NB4 (cell line): ENCODE data around the gene NRXN3.

Source experiments
- DNase-seq: peaks from one replicate; pipeline ENCODE4 v3.0.0; 2010; ENCODE audit warnings: low read depth
- H3K4me3 ChIP-seq: one replicate; pipeline ENCODE4 v1.5.1; 2011; ENCODE audit warnings: mild to moderate bottlenecking, low read depth, low read length, moderate library complexity
- MYC ChIP-seq: IDR thresholded peaks from 2 replicates; pipeline ENCODE4 v1.6.1; 2011; ENCODE audit warnings: low read depth, low read length
- POLR2A ChIP-seq: IDR thresholded peaks from 2 replicates; pipeline ENCODE4 v1.6.1; 2011; ENCODE audit warnings: mild to moderate bottlenecking; ENCODE audit not compliant: insufficient read length; ENCODE audit errors: extremely low read depth
- TF ChIP-seq, protein P1 (sequence below): IDR thresholded peaks from 2 replicates; pipeline ENCODE4 v1.6.1; 2011; ENCODE audit warnings: low read depth, low read length
- TF ChIP-seq, protein P2 (sequence below): IDR thresholded peaks from one replicate; pipeline ENCODE4 v1.5.1; 2012; ENCODE audit warnings: low read depth, low read length

The NRXN3 gene

DNA sequence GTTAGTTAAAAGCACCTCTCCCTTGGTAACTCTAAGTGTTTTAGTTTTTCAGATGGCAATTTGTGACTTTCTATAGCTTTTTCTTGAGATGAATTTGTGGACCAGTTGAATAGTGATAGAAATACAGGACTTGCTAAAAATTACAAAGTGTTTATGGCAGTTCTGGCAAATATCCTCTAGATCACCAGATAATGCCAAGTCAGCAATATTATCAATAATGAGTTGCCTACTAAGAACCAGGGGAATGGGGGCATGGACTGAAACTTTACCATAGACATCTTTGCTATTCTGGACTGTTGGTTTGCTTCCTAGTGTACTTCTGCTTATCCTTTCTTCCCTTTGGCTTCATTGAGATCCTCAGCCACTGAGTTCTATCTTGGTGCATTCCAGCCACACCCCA lies 1456.9 kb downstream of the NRXN3 start:
- H3K4me3 ChIP-seq: no peak overlapping the region
- TF ChIP-seq POLR2A (no peak), MYC (no peak)
- TF ChIP-seq, protein P1, sequence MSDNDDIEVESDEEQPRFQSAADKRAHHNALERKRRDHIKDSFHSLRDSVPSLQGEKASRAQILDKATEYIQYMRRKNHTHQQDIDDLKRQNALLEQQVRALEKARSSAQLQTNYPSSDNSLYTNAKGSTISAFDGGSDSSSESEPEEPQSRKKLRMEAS: no peak
- TF ChIP-seq, protein P2, sequence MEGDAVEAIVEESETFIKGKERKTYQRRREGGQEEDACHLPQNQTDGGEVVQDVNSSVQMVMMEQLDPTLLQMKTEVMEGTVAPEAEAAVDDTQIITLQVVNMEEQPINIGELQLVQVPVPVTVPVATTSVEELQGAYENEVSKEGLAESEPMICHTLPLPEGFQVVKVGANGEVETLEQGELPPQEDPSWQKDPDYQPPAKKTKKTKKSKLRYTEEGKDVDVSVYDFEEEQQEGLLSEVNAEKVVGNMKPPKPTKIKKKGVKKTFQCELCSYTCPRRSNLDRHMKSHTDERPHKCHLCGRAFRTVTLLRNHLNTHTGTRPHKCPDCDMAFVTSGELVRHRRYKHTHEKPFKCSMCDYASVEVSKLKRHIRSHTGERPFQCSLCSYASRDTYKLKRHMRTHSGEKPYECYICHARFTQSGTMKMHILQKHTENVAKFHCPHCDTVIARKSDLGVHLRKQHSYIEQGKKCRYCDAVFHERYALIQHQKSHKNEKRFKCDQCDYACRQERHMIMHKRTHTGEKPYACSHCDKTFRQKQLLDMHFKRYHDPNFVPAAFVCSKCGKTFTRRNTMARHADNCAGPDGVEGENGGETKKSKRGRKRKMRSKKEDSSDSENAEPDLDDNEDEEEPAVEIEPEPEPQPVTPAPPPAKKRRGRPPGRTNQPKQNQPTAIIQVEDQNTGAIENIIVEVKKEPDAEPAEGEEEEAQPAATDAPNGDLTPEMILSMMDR: no peak
- DNase-seq: no peak

DNA sequence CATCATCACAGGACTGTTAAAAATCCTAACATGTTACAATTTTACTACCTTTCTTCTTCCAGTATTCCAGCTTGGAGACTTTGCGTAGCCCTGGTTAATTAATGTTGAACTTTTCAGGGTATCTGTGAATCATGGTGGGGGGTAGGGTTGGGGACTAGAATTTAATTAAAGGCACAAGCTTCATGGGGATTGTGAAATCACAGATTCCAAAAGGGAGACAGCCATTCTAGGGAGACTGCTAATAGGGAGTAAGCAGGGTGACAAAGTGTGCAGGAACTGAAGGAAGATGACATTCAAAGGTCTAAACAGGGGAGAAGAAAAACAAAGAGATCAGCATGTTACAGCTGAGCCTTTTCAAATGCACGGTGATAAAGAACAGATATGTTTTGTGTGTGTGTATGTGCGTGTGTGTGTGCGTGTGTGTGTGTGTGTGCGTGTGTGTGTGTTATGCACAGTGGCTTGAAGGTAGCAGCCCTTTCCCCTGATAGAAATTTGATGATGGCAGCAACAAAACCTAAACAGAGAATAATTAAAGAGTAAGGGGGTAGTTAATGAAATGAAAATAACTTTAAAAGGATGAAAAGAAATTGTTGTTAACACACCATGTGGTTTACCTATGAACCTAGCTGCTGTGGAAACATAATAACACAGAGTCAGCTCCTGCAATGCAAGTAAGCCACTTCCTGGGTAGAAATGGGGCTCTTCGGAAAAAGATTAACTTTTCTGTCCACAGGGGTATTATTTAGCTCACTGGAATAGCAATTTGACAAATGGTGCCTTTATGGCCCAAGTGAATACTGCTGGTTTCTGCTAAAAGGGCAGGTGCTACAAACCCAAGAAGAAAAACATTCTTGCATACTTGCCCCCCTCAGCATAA lies 1459.5 kb downstream of the NRXN3 start:
- no peak overlapping the region for H3K4me3 ChIP-seq
- DNase-seq: no peak
- TF ChIP-seq, protein P1: no peak
- TF ChIP-seq, protein P2: no peak
- TF ChIP-seq MYC: no peak
- no peak for TF ChIP-seq POLR2A

DNA sequence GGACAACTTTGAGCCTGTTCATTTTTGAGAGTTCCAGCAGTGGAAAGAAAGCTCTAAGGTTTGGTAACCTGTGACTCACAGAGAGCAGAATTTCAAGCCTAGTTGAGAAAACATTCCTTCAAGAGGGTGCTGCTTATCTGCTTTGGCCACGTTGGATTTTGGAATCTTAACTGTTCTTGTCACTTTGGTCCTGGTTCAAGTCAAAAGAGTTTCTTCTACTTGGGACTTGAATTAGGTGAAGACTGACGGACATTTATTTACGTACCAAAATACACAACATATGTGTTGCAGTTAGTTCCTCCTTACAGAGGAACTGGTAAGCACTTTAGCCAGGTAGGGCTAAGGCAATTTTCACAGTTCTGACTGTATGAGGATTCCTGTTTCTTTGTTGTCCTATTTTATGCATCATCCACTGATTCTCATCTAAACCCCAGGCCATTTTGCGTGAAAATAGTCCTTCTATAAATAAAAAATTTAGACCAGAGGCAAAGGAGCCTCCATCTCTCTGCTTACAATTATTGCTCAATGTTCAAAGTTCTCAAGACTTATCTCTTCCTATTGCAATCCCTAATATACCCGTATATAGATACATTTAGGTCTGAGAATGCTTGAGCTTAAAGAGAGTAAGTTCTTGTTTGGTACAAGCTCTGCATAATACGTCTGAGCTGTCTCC lies 1460.3 kb downstream of the NRXN3 start:
- TF ChIP-seq, protein P2: no peak
- TF ChIP-seq MYC (no peak), POLR2A (no peak)
- TF ChIP-seq, protein P1: no peak
- no peak for DNase-seq
- H3K4me3 ChIP-seq: no peak overlapping the region

DNA sequence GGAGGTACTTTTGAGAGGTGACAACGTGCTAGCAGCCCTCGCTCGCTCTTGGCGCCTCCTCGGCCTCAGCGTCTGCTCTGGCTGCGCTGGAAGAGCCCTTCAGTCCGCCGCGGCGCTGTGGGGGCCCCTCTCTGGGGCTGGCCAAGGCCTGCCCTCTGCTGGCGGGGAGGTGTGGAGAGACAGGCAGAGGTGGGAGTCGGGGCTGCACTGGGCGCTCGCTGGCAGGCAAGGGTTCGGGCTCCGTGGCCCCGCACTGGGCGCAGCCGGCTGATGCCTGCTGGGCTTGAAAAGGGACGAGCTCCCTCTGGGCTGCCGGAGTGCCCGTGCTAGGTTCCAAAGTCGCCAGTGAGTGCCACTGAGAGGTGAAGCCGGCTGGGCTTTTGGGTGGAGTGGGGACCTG lies 1461.1 kb downstream of the NRXN3 start:
- DNase-seq: no peak
- TF ChIP-seq, protein P1: no peak
- TF ChIP-seq MYC (no peak), POLR2A (no peak)
- TF ChIP-seq, protein P2: no peak
- H3K4me3 ChIP-seq: no peak overlapping the region

DNA sequence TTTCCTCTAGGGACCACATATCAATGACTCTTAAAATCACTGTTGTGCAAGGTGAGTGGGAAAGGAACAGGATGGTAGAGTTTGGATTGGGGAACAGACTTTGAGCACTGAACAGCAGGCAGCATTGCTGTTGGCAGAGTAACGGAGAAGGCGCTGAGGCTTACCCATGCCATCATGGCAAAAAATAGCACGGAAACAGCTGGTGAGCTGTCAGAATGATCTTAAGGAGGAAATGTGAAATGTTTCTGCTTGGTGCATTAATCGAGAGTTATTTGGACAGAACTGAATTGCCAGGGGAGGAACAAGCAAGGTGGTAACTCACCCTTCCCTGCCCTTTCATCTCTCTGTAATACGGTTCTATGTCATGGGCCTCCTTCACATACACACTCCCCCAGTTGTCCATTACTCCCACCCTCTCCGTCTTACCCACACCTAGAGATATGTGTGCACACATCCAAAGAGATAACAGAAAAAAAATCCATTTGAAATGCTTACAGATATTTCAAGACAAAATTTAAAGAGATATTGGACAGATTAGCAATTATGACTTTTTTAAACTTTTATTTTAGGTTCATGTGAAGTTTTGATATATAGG lies 1468.6 kb downstream of the NRXN3 start:
- DNase-seq: no peak
- no peak overlapping the region for H3K4me3 ChIP-seq
- no peak for TF ChIP-seq POLR2A
- TF ChIP-seq, protein P1: no peak

DNA sequence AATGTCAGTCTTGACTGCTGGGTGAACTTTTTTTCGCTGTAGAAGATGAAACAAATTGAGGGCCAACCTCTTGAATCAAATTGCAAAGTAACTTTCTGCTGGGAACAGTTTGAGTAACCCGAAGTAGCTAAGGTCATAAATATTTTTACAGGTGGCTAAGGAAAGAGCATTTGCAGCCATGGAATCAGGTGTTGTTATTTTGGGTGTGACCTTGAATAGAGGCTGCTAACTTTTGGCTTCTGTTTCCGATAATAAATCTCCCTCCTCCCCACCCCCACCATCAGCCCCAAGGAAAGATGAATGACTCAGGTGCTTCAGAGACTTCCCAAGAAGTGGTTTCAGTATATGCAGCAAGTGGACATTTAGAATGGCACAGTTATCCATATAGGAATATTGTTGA lies 1469.4 kb downstream of the NRXN3 start:
- no peak overlapping the region for H3K4me3 ChIP-seq
- no peak for TF ChIP-seq POLR2A
- TF ChIP-seq, protein P2: no peak
- TF ChIP-seq, protein P1: no peak
- TF ChIP-seq MYC: no peak
- no peak for DNase-seq
